Measurements from ENCODE around the gene ZNF446.

ZNF446 gene

GRCh38 chr19:58510084-58510862 is 34.1 kb downstream of the ZNF446 start:
- Histone ChIP-seq H3K9me3 (ENCODE audit: control insufficient read depth in 1 of 2, low read length in 2 of 2) (no peaks in the 10 kb centered on the region), H3K4me3 (ENCODE audit: low read depth in 1 of 2, low read length in 2 of 2) (no peak overlapping the region), H3K4me1 (ENCODE audit: control insufficient read depth in 1 of 2, insufficient read depth in 2 of 2, low read length in 2 of 2) (peaks cover 4 to 12% of the 10 kb centered on the region in 2 donors), H3K36me3 (ENCODE audit: control insufficient read depth in 1 of 2, insufficient read depth in 2 of 2, low read length in 2 of 2) (peaks cover 0 to 1% of the 10 kb centered on the region in 2 donors), H3K27me3 (ENCODE audit: low read depth, low read length) (no peaks in the 10 kb centered on the region), H3K27ac (ENCODE audit: low read length) (no peak overlapping the region)

GRCh38 chr19:58511353-58512208 is 35.4 kb downstream of the ZNF446 start, which contains the start of gene SLC27A5:
Gene SLC27A5, minus strand, starts transcription at chr19:58511992. Its CDS starts 37 bp downstream, at chr19:58511955.
- H3K27ac ChIP-seq (ENCODE audit: low read length) = no peak within 1 kb of the TSS

GRCh38 chr19:58513213-58513693 is 37.1 kb downstream of the ZNF446 start:
- peaks cover 7 to 19% of the 10 kb centered on the region in 2 donors for H3K36me3 ChIP-seq (ENCODE audit: control insufficient read depth in 1 of 2, insufficient read depth in 2 of 2, low read length in 2 of 2)
- no peaks in the 10 kb centered on the region for H3K27me3 ChIP-seq (ENCODE audit: low read depth, low read length)
- no peak overlapping the region for H3K27ac ChIP-seq (ENCODE audit: low read length)
- H3K9me3 ChIP-seq (ENCODE audit: control insufficient read depth in 1 of 2, low read length in 2 of 2) = no peaks in the 10 kb centered on the region
- peaks cover 8 to 37% of the 10 kb centered on the region in 2 donors for H3K4me1 ChIP-seq (ENCODE audit: control insufficient read depth in 1 of 2, insufficient read depth in 2 of 2, low read length in 2 of 2)
- peak overlapping the region in 1 of 2 donors; percentile 43 for H3K4me3 ChIP-seq (ENCODE audit: low read depth in 1 of 2, low read length in 2 of 2)

More at GRCh38 chr19:58511353-58512208, 35.4 kb downstream of the ZNF446 start, which contains the start of gene SLC27A5:
- Histone ChIP-seq H3K36me3 (ENCODE audit: control insufficient read depth in 1 of 2, insufficient read depth in 2 of 2, low read length in 2 of 2) (peaks cover 7 to 11% of the 10 kb centered on the region in 2 donors), H3K27me3 (ENCODE audit: low read depth, low read length) (no peaks in the 10 kb centered on the region), H3K4me3 (ENCODE audit: low read depth in 1 of 2, low read length in 2 of 2) (no peak within 1 kb of the TSS), H3K9me3 (ENCODE audit: control insufficient read depth in 1 of 2, low read length in 2 of 2) (no peaks in the 10 kb centered on the region), H3K4me1 (ENCODE audit: control insufficient read depth in 1 of 2, insufficient read depth in 2 of 2, low read length in 2 of 2) (peaks cover 4 to 21% of the 10 kb centered on the region in 2 donors)

- H3K27me3 ChIP-seq (ENCODE audit: low read depth, low read length) = no peaks in the 10 kb centered on the region
- H3K27ac ChIP-seq (ENCODE audit: low read length) = no peak overlapping the region
- H3K4me1 ChIP-seq (ENCODE audit: control insufficient read depth in 1 of 2, insufficient read depth in 2 of 2, low read length in 2 of 2) = peaks cover 13 to 43% of the 10 kb centered on the region in 2 donors
- H3K36me3 ChIP-seq (ENCODE audit: control insufficient read depth in 1 of 2, insufficient read depth in 2 of 2, low read length in 2 of 2) = peaks cover 7 to 19% of the 10 kb centered on the region in 2 donors
- H3K4me3 ChIP-seq (ENCODE audit: low read depth in 1 of 2, low read length in 2 of 2) = peak overlapping the region; percentile 30 to 43
- no peaks in the 10 kb centered on the region for H3K9me3 ChIP-seq (ENCODE audit: control insufficient read depth in 1 of 2, low read length in 2 of 2)
Measured at GRCh38 chr19:58513694-58514563, 37.8 kb downstream of the ZNF446 start.

- H3K27me3 ChIP-seq (ENCODE audit: low read depth, low read length) = no peaks in the 10 kb centered on the region
- peak overlapping the region; percentile 20 to 30 for H3K4me3 ChIP-seq (ENCODE audit: low read depth in 1 of 2, low read length in 2 of 2)
- H3K9me3 ChIP-seq (ENCODE audit: control insufficient read depth in 1 of 2, low read length in 2 of 2) = no peaks in the 10 kb centered on the region
- H3K4me1 ChIP-seq (ENCODE audit: control insufficient read depth in 1 of 2, insufficient read depth in 2 of 2, low read length in 2 of 2) = peaks cover 13 to 44% of the 10 kb centered on the region in 2 donors
- no peak overlapping the region for H3K27ac ChIP-seq (ENCODE audit: low read length)
- H3K36me3 ChIP-seq (ENCODE audit: control insufficient read depth in 1 of 2, insufficient read depth in 2 of 2, low read length in 2 of 2) = peaks cover 7 to 19% of the 10 kb centered on the region in 2 donors
Measured at GRCh38 chr19:58514564-58515022, 38.4 kb downstream of the ZNF446 start.

GRCh38 chr19:58515259-58515658 is 39.1 kb downstream of the ZNF446 start:
- peaks cover 14 to 44% of the 10 kb centered on the region in 2 donors for H3K4me1 ChIP-seq (ENCODE audit: control insufficient read depth in 1 of 2, insufficient read depth in 2 of 2, low read length in 2 of 2)

GRCh38 chr19:58516246-58516836 is 40.2 kb downstream of the ZNF446 start:
- Histone ChIP-seq H3K36me3 (ENCODE audit: control insufficient read depth in 1 of 2, insufficient read depth in 2 of 2, low read length in 2 of 2) (peaks cover 7 to 19% of the 10 kb centered on the region in 2 donors), H3K9me3 (ENCODE audit: control insufficient read depth in 1 of 2, low read length in 2 of 2) (no peaks in the 10 kb centered on the region), H3K27ac (ENCODE audit: low read length) (no peak overlapping the region), H3K4me1 (ENCODE audit: control insufficient read depth in 1 of 2, insufficient read depth in 2 of 2, low read length in 2 of 2) (peaks cover 17 to 44% of the 10 kb centered on the region in 2 donors), H3K27me3 (ENCODE audit: low read depth, low read length) (no peaks in the 10 kb centered on the region), H3K4me3 (ENCODE audit: low read depth in 1 of 2, low read length in 2 of 2) (no peak overlapping the region)

More at GRCh38 chr19:58515259-58515658, 39.1 kb downstream of the ZNF446 start:
- H3K27ac ChIP-seq (ENCODE audit: low read length) = no peak overlapping the region
- no peaks in the 10 kb centered on the region for H3K9me3 ChIP-seq (ENCODE audit: control insufficient read depth in 1 of 2, low read length in 2 of 2)
- no peak overlapping the region for H3K4me3 ChIP-seq (ENCODE audit: low read depth in 1 of 2, low read length in 2 of 2)
- no peaks in the 10 kb centered on the region for H3K27me3 ChIP-seq (ENCODE audit: low read depth, low read length)
- peaks cover 7 to 19% of the 10 kb centered on the region in 2 donors for H3K36me3 ChIP-seq (ENCODE audit: control insufficient read depth in 1 of 2, insufficient read depth in 2 of 2, low read length in 2 of 2)

- Histone ChIP-seq H3K27ac (ENCODE audit: low read length) (no peak overlapping the region), H3K9me3 (ENCODE audit: control insufficient read depth in 1 of 2, low read length in 2 of 2) (no peaks in the 10 kb centered on the region), H3K27me3 (ENCODE audit: low read depth, low read length) (no peaks in the 10 kb centered on the region), H3K36me3 (ENCODE audit: control insufficient read depth in 1 of 2, insufficient read depth in 2 of 2, low read length in 2 of 2) (peaks cover 7 to 19% of the 10 kb centered on the region in 2 donors), H3K4me3 (ENCODE audit: low read depth in 1 of 2, low read length in 2 of 2) (no peak overlapping the region), H3K4me1 (ENCODE audit: control insufficient read depth in 1 of 2, insufficient read depth in 2 of 2, low read length in 2 of 2) (peaks cover 17 to 44% of the 10 kb centered on the region in 2 donors)
Measured at GRCh38 chr19:58516964-58517833, 41.0 kb downstream of the ZNF446 start.

- peak overlapping the region; percentile 81 to 89 for H3K4me3 ChIP-seq (ENCODE audit: low read depth in 1 of 2, low read length in 2 of 2)
- peaks cover 7 to 19% of the 10 kb centered on the region in 2 donors for H3K36me3 ChIP-seq (ENCODE audit: control insufficient read depth in 1 of 2, insufficient read depth in 2 of 2, low read length in 2 of 2)
- H3K27me3 ChIP-seq (ENCODE audit: low read depth, low read length) = no peaks in the 10 kb centered on the region
- H3K4me1 ChIP-seq (ENCODE audit: control insufficient read depth in 1 of 2, insufficient read depth in 2 of 2, low read length in 2 of 2) = peaks cover 17 to 42% of the 10 kb centered on the region in 2 donors
- no peaks in the 10 kb centered on the region for H3K9me3 ChIP-seq (ENCODE audit: control insufficient read depth in 1 of 2, low read length in 2 of 2)
- H3K27ac ChIP-seq (ENCODE audit: low read length) = peak overlapping the region; percentile 97
Measured at GRCh38 chr19:58518256-58519086, 42.3 kb downstream of the ZNF446 start.

Data from muscle layer of duodenum (tissue), 2 donors.